ENCODE measurements around the gene TNXB. TPM values are rescaled to one million over a fixed set of nuclear protein-coding genes. Genes with fewer than 3 reads are reported as not detected.

TNXB gene
- total and polyA plus RNA-seq, 9 of the 15 experiments (the other 6 are each of a cell fraction or from before 2014, with no cell fraction given), result 0.14 to 28.1 (median 12.4) TPM

DNA sequence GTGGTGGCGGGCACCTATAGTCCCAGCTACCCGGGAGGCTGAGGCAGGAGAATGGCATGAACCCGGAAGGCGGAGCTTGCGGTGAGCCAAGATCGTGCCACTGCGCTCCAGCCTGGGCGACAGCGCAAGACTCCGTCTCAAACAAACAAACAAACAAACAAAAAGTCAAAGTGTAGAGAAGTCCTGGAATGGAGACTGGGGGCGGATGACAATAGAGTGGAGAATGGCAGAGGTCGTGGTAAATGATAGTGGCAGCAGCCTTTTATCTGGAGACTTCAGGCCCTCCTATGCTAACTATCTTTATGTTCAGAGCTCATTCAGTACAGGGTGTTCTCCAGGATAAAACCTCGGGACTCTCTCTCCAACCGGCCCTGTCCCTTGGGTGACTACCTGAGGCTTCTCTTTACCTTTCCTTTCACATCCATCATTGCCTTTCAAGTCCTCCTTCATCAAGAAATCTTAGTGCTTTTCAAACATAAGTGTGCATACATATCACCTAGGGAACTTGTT lies 22.4 kb upstream of the TNXB start (continued):
- TF ChIP-seq, protein P1, sequence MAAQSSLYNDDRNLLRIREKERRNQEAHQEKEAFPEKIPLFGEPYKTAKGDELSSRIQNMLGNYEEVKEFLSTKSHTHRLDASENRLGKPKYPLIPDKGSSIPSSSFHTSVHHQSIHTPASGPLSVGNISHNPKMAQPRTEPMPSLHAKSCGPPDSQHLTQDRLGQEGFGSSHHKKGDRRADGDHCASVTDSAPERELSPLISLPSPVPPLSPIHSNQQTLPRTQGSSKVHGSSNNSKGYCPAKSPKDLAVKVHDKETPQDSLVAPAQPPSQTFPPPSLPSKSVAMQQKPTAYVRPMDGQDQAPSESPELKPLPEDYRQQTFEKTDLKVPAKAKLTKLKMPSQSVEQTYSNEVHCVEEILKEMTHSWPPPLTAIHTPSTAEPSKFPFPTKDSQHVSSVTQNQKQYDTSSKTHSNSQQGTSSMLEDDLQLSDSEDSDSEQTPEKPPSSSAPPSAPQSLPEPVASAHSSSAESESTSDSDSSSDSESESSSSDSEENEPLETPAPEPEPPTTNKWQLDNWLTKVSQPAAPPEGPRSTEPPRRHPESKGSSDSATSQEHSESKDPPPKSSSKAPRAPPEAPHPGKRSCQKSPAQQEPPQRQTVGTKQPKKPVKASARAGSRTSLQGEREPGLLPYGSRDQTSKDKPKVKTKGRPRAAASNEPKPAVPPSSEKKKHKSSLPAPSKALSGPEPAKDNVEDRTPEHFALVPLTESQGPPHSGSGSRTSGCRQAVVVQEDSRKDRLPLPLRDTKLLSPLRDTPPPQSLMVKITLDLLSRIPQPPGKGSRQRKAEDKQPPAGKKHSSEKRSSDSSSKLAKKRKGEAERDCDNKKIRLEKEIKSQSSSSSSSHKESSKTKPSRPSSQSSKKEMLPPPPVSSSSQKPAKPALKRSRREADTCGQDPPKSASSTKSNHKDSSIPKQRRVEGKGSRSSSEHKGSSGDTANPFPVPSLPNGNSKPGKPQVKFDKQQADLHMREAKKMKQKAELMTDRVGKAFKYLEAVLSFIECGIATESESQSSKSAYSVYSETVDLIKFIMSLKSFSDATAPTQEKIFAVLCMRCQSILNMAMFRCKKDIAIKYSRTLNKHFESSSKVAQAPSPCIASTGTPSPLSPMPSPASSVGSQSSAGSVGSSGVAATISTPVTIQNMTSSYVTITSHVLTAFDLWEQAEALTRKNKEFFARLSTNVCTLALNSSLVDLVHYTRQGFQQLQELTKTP (IDR thresholded peaks at IDR 0.05; ENCODE audit: low read depth in 1 of 2, partially characterized antibody in 2 of 2), result peak in 1 of 2 experiments; percentile 79
- TF ChIP-seq, protein P2, sequence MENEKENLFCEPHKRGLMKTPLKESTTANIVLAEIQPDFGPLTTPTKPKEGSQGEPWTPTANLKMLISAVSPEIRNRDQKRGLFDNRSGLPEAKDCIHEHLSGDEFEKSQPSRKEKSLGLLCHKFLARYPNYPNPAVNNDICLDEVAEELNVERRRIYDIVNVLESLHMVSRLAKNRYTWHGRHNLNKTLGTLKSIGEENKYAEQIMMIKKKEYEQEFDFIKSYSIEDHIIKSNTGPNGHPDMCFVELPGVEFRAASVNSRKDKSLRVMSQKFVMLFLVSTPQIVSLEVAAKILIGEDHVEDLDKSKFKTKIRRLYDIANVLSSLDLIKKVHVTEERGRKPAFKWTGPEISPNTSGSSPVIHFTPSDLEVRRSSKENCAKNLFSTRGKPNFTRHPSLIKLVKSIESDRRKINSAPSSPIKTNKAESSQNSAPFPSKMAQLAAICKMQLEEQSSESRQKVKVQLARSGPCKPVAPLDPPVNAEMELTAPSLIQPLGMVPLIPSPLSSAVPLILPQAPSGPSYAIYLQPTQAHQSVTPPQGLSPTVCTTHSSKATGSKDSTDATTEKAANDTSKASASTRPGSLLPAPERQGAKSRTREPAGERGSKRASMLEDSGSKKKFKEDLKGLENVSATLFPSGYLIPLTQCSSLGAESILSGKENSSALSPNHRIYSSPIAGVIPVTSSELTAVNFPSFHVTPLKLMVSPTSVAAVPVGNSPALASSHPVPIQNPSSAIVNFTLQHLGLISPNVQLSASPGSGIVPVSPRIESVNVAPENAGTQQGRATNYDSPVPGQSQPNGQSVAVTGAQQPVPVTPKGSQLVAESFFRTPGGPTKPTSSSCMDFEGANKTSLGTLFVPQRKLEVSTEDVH (IDR thresholded peaks at IDR 0.05; ENCODE audit: low read depth, partially characterized antibody), result peak; percentile 33
- TF ChIP-seq ZEB2 (IDR thresholded peaks at IDR 0.05) (peak; percentile 97), ZNF707 (CRISPR knock-in tag; conservative IDR thresholded peaks at IDR 0.05) (0 out of 2 replicates have a peak, but pooled peaks have one; percentile 62), HNRNPL (IDR thresholded peaks at IDR 0.05; ENCODE audit: low read depth, low read length) (no peak), GATA2 (CRISPR knock-in tag; IDR thresholded peaks at IDR 0.05) (peak; percentile 98), BRD9 (IDR thresholded peaks at IDR 0.05; ENCODE audit: low read depth, partially characterized antibody) (peak; percentile 80), KAT8 (IDR thresholded peaks at IDR 0.05; ENCODE audit: low read depth) (0 out of 2 replicates have a peak, but pooled peaks have one; percentile 19), BMI1 (IDR thresholded peaks at IDR 0.05; ENCODE audit: low read length) (no peak), ZSCAN29 (IDR thresholded peaks at IDR 0.05) (0 out of 2 replicates have a peak, but pooled peaks have one; percentile 51), ZKSCAN8 (CRISPR knock-in tag; IDR thresholded peaks at IDR 0.05) (no peak; the same call in 1 of the 2 replicates), BCOR (IDR thresholded peaks at IDR 0.05) (peak; percentile 96), ZNF76 (CRISPR knock-in tag; IDR thresholded peaks at IDR 0.05; ENCODE audit: borderline replicate concordance) (no peak), ZNF311 (CRISPR knock-in tag; IDR thresholded peaks at IDR 0.05) (peak; percentile 68), CBX3 (IDR thresholded peaks at IDR 0.05; ENCODE audit: borderline replicate concordance in 1 of 2, low read length in 2 of 2) (peak in 1 of 2 experiments; percentile 78; a peak in 1 of 3 replicates), BRD4 (IDR thresholded peaks at IDR 0.05) (no peak)
- TF ChIP-seq, protein P3, sequence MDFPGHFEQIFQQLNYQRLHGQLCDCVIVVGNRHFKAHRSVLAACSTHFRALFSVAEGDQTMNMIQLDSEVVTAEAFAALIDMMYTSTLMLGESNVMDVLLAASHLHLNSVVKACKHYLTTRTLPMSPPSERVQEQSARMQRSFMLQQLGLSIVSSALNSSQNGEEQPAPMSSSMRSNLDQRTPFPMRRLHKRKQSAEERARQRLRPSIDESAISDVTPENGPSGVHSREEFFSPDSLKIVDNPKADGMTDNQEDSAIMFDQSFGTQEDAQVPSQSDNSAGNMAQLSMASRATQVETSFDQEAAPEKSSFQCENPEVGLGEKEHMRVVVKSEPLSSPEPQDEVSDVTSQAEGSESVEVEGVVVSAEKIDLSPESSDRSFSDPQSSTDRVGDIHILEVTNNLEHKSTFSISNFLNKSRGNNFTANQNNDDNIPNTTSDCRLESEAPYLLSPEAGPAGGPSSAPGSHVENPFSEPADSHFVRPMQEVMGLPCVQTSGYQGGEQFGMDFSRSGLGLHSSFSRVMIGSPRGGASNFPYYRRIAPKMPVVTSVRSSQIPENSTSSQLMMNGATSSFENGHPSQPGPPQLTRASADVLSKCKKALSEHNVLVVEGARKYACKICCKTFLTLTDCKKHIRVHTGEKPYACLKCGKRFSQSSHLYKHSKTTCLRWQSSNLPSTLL (IDR thresholded peaks at IDR 0.05), result no peak
- TF ChIP-seq, protein P4, sequence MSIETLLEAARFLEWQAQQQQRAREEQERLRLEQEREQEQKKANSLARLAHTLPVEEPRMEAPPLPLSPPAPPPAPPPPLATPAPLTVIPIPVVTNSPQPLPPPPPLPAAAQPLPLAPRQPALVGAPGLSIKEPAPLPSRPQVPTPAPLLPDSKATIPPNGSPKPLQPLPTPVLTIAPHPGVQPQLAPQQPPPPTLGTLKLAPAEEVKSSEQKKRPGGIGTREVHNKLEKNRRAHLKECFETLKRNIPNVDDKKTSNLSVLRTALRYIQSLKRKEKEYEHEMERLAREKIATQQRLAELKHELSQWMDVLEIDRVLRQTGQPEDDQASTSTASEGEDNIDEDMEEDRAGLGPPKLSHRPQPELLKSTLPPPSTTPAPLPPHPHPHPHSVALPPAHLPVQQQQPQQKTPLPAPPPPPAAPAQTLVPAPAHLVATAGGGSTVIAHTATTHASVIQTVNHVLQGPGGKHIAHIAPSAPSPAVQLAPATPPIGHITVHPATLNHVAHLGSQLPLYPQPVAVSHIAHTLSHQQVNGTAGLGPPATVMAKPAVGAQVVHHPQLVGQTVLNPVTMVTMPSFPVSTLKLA (conservative IDR thresholded peaks at IDR 0.05), result peak; percentile 34 to 66; a peak in 2 of 4 replicates

Data from K562 (cell line).